HG03457 (cell line): ENCODE data around the gene PYCR2.
A peak's percentile ranks its signal among the peaks of the same experiment; 100 is the strongest.

Experiments
- ATAC-seq: cut with Tn5 transposase; IDR thresholded peaks from one replicate; pipeline ENCODE4 v1.9.1; 2021; ENCODE audit warnings: moderate number of reproducible peaks; ENCODE audit not compliant: unreplicated experiment

PYCR2 gene

GRCh38 chr1:225921734-225922709, 2.0 kb downstream of the PYCR2 start:
- ATAC-seq: no peak

- ATAC-seq: no peak
Observed at GRCh38 chr1:225919906-225920305, 4.1 kb downstream of the PYCR2 start.

- ATAC-seq: no peak
Observed at GRCh38 chr1:225918280-225918679, 5.8 kb downstream of the PYCR2 start.

DNA sequence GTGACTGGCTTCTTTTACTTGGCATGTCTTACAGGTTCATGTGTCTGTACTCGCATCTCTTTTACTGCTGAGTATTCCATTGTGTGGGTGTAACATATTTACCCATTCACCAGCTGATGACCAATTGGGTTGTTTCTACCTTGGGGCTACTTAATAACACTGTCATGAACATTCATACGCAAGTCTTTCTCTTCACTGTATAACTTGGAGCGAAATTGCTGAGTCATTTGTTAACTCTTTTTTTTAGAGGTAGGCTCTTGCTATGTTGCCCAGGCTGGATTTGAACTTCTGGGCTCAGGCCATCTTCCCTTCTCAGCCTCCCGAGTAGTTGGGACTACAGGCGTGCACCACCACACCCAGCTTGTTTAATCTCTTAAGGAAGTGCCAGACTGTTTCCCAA, 6.5 kb downstream of the PYCR2 start:
- no peak for ATAC-seq

GRCh38 chr1:225917101-225917500, 6.9 kb downstream of the PYCR2 start:
- no peak for ATAC-seq

DNA sequence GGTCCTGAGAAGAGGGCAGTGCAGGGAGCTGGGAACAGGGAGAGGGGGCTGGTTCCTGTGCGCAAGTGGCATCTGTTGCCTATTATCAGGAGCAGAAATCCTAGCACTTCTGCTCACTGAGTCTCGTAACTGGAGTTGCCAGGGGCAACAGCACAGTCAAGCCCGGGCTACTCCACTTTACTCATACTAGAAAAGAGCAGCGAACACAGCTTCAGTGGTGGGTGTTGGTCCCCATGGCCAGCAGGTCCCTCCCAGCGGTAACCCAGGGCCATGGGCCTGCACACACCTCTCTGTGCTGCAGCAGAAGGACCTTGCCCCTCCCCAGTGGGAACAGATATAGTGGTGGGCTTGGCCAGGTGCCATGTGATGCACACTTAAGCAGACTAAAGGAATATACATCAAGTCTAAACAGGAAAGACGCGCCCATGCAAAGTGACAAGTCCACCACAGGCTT, 8.5 kb downstream of the PYCR2 start:
- ATAC-seq: no peak

DNA sequence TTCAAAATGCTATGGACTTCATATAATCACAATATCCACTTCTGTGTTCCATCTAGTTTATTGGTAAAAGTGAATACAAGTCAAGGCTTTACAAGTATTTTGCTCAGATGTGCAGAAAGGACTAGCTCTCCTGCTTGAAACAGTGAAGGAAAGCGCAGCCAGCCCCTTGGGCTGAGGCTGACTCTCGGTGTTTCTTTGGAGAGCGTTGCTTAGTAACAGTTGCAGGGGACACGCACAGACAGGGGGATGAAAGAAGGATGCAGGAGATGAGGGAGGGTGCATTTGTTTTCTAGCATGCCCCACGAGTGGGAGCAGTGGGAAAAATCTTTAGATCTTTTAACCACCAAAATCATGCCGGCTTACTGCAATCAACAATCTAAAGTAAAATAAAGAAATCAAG, 9.1 kb downstream of the PYCR2 start:
- no peak for ATAC-seq

- no peak for ATAC-seq
Observed at GRCh38 chr1:225914391-225914790, 9.7 kb downstream of the PYCR2 start.

DNA sequence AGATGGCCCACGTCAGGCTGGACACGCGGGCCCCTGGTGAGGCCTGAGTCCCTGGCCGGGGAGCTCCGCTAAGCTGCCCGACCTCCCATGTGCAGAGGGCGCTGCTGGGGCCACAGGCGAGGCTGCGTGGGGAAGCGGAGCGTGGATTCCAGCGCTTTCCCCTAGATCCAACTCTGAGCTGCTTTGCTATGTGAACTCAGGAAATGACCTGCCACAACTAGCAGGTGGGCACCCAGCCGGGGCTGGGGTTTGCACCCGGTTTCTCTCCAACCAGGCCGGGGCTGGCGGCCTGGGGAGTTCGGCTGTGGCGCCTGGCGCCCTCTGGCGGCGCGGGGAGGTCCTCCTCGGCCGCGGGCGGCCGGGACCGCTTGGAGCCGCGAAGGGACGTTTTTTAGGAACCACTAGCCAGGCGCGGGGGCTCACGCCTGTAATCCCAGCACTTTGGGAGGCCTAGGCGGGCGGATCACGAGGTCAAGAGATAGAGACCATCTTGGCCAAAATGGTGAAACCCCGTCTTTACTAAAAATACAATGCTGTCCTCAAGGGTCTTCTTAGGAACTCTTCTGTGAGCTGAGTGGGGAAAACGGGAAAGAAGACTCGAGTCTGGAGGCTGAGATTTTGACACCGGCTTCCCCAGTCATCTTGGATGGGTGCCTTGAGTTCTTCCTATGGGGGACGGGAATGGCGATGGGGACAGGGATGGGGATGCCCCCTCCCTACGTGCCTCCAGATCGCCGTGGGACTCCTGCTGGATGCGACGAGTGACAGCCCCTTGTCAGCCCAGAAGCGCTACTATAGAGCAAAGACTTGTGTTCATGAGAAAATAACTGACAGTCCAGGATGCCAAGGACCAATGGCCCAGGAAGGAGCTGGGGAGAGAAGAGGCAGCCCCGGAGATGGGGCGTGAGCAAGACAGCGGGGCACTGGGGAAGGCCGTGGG, 12.6 kb downstream of the PYCR2 start:
- ATAC-seq: no peak

DNA sequence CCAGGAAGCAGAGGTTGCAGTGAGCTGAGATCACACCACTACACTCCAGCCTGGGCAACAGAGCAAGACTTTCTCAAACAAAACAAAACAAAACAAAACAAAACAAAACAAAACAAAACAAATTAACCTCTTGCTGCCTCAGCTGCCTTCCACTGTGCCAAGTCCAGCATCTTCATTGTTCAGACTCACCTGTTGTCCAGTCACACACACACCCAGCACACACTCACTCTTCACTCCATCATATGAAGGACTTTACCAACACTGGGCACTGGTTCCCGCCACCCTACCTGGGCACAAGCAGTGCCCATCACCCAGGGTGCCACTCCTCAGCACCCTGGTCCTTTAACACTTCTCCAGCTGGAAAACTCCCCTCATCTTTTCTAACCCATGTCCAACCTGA, 14.6 kb downstream of the PYCR2 start:
- no peak for ATAC-seq

GRCh38 chr1:225908773-225909172, 15.3 kb downstream of the PYCR2 start:
- no peak for ATAC-seq

- no peak for ATAC-seq
Observed at GRCh38 chr1:225908013-225908640, 15.9 kb downstream of the PYCR2 start.

DNA sequence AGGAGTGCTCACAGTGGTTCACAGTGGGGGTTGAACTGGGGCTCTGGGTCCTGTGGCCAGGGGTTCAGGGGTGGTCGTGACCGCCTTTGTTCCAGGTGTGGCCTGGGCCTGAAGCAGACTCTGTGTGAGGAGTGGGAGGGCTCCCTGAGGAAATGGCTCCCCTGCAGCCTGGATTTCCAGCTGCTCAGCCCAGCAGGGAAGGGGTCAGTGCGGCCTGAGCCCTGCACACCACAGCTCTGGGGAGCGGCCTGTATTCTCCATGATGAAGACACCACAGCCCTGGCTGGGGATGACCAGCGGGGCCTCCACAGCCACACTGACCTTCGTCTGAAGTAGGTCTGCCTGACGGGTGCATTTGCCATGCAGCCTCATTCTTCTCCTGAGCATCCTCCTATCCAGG, 16.7 kb downstream of the PYCR2 start:
- no peak for ATAC-seq

DNA sequence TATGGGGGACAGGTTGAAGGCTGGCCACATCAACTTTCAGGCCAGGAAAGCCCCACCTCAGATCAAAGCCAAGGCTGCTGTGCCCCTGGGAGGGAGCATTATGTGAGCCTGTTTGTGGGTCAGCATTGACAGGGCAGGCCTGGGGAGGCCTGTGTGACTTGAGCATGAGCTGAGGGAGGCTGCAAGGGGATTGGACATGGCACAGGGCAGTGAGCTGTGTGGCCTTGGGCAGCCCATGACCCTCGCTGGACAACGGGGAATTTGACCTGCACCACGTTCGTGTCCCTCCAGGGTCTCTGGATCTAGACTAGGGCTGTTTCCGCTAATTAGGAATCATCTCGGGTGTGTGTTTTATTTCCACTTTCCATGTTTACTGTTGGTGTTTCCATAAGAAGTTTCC, 17.6 kb downstream of the PYCR2 start:
- no peak for ATAC-seq

DNA sequence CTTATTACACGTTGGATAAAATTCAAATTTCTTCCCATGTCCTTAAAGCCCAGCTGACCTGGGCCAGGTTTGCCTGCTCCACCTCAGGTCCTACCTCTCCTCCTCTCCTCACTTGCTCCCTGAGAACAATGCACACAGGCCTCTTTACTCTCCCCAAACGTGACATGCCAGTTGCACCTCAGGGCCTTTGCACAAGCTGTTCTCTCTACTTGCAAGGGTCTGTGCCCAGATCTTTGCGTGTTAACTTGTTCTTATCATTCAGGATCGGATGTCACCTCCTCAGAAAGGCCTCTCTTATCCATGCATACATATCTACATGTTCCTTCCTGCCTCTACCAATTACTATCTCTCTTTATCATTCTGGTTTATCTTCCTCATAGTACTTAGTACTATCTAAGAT, 20.4 kb downstream of the PYCR2 start:
- no peak for ATAC-seq

GRCh38 chr1:225899044-225899925, 24.8 kb downstream of the PYCR2 start:
- no peak for ATAC-seq

DNA sequence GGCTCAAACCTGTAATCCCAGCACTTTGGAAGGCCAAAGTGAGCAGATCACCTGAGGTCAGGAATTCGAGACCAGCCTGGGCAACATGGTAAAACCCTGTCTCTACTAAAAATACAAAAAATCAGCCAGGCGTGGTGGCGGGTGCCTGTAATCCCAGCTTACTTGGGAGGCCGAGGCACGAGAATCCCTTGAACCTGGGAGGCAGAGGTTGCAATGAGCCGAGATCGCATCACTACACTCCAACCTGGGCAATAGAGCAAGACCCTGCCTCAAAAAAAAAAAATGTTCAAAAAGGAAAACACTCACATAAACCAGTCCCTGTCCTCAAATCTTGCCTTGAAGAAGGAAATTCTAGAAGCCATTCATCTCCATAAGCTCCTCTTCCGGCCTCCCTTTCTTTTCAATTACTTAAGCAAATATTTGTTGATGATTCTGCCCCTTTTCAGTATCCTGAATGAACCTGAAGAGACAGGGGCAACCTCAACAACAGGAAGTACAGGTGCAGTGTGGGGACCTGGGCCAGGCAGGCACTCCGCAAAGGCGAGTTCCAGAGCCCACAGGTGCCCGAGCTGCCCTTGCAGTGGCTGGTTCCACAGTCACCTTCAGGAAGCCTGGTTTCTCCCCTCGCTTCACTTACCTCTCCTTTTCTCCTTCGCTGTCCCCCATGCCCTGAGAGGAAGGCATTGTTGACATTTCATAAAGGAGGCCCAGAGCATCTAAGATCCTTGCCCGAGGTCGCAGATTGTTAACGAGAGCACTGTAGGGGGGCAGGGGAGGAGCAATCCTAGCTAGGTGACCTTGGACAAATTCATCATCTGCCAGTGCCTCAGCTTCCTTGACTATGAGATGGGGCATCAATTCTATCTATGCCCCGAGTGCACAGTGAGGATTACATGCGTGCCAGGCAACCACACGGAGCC, 26.2 kb downstream of the PYCR2 start:
- no peak for ATAC-seq

DNA sequence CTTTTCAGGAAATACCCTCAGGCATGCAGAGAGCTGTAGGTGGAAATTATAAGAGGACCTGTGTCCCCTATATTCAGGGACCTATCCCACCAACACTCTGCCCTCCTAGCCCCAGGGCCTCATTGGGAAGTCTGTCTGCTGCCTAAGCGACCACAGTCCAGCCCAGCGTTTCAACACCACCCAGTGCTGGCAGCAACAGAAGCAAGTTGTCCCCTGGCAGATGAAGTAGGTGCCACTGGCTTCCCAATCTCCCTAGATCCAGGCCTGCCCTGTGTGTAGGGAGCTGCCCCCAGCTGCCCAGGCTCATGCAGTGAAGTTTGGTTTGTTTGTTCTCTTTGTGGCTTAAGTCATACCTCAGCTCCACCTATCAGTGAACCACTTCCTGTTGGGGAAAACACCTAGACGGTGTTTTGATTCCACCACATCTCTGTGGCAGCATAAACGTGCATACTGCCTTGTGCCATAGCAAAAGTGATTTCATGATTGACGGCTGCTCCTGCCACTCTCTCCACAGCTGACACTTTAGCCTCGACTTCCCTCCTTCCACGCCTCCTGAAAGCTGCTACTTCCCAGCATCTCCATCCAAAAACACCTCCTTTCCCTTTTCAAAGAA, 27.0 kb downstream of the PYCR2 start:
- peak; percentile 100 for ATAC-seq

DNA sequence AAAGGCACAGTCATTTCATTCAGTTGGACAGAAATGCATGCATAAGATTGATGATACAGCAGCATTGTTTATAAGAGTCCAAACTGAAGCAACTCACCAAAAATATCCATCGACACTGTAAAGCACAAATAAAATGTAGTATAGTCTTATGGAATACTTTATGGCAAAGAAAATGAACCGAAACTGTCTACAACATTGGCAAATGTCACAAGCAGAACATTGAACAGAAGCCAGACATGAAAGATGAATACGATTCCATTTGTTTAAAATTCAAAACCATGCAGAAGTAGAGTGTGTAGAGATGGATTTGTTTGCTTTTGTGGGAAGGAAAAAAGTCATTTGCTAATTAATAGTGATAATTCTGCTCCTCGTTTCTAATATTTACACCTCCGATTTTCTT, 27.6 kb downstream of the PYCR2 start:
- no peak for ATAC-seq
